MCF 10A (cell line): ENCODE data around the gene FECH. TPM values are rescaled to one million over a fixed set of nuclear protein-coding genes. Genes with fewer than 3 reads are reported as not detected.

ENCODE experiments used
- Bru-seq: library from RNA; stranded (reverse); fragments of 400-500 nt; gene quantifications from one replicate; lab custom pipeline; 2021; lab: Mats Ljungman, UMichigan
- BruChase-seq, 2 experiments: library from RNA; stranded (reverse); fragments of 400-500 nt; gene quantifications; one replicate each; lab custom pipeline; 2021; lab: Mats Ljungman, UMichigan
- BruUV-seq: library from RNA; stranded (reverse); fragments of 400-500 nt; replicated peaks from 2 replicates; lab custom pipeline; 2021; lab: Mats Ljungman, UMichigan
- CTCF ChIA-PET: fragments of 300-600 bp; sonication (Branson Sonifier 250); formaldehyde crosslinking; extraction: SDS; loops from one replicate; lab custom pipeline; 2021; ENCODE audit warnings: antibody characterized with exemption, inconsistent platforms; lab: Yijun Ruan, JAX
- POLR2A ChIA-PET: fragments of 300-600, 350-650 bp; sonication (Branson Sonifier 250); formaldehyde crosslinking; extraction: SDS; loops from one replicate; lab custom pipeline; 2020; ENCODE audit warnings: antibody characterized with exemption, inconsistent platforms; lab: Yijun Ruan, JAX
- DNase-seq: peaks from one replicate; pipeline ENCODE4 v3.0.0-alpha.2; 2018; ENCODE audit not compliant: unreplicated experiment
- H3K27ac Mint-ChIP-seq: one replicate; pipeline ENCODE4 v1.8.0; 2022; ENCODE audit warnings: mild to moderate bottlenecking, low read depth, mixed read lengths; ENCODE audit not compliant: unreplicated experiment
- H3K27me3 Mint-ChIP-seq: one replicate; pipeline ENCODE4 v1.8.0; 2022; ENCODE audit warnings: mixed read lengths; ENCODE audit not compliant: insufficient read depth, unreplicated experiment
- H3K36me3 Mint-ChIP-seq: one replicate; pipeline ENCODE4 v1.8.0; 2022; ENCODE audit warnings: mild to moderate bottlenecking, moderate library complexity, mixed read lengths; ENCODE audit not compliant: insufficient read depth, unreplicated experiment
- H3K4me1 Mint-ChIP-seq: one replicate; pipeline ENCODE4 v1.8.0; 2022; ENCODE audit warnings: mixed read lengths; ENCODE audit not compliant: insufficient read depth, unreplicated experiment
- H3K4me3 Mint-ChIP-seq: one replicate; pipeline ENCODE4 v1.8.0; 2022; ENCODE audit warnings: mild to moderate bottlenecking, moderate library complexity, mixed read lengths; ENCODE audit not compliant: unreplicated experiment
- H3K9me3 Mint-ChIP-seq: one replicate; pipeline ENCODE4 v1.8.0; 2022; ENCODE audit warnings: mixed read lengths; ENCODE audit not compliant: unreplicated experiment
- intact Hi-C: fragments of 100-400 bp; cut with micrococcal nuclease; formaldehyde crosslinking; loops from 2 replicates; pipeline ENCODE4 v1.14.1; 2022
- long read RNA-seq: library from polyadenylated mRNA; stranded (forward); transcript quantifications from one replicate; pipeline ENCODE4 v2.0.0, GENCODE V29; 2022
- total RNA-seq: library from RNA; stranded (reverse); gene quantifications from 2 replicates; pipeline ENCODE4 v1.2.3, GENCODE V29; 2022
- TF ChIP-seq, protein P1 (sequence below): fragments of 200-600 bp; IDR thresholded peaks from one replicate; pipeline ENCODE4 v1.8.0; 2022; ENCODE audit warnings: antibody characterized with exemption, mild to moderate bottlenecking; ENCODE audit not compliant: unreplicated experiment

FECH gene, protein sequence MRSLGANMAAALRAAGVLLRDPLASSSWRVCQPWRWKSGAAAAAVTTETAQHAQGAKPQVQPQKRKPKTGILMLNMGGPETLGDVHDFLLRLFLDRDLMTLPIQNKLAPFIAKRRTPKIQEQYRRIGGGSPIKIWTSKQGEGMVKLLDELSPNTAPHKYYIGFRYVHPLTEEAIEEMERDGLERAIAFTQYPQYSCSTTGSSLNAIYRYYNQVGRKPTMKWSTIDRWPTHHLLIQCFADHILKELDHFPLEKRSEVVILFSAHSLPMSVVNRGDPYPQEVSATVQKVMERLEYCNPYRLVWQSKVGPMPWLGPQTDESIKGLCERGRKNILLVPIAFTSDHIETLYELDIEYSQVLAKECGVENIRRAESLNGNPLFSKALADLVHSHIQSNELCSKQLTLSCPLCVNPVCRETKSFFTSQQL
- total RNA-seq: 23.4 and 25.5 TPM in 2 replicates
- Bru-seq, nascent RNA: percentile 62 among the genes with signal in this experiment
- percentile 69 among the genes with signal in this experiment for BruChase-seq, experiment 1, labeled RNA remaining after a 6-hour chase
- BruChase-seq, experiment 2, labeled RNA remaining after a 2-hour chase: percentile 64 among the genes with signal in this experiment
- long read RNA-seq, transcript FECH-201 (11 exons, 3,853 nt): major isoform, 75 of 94 reads
- long read RNA-seq, partial matches to known transcripts: 5 of 94 reads
- long read RNA-seq, other reads (novel, unspliced or antisense): 11 of 94 reads

DNA sequence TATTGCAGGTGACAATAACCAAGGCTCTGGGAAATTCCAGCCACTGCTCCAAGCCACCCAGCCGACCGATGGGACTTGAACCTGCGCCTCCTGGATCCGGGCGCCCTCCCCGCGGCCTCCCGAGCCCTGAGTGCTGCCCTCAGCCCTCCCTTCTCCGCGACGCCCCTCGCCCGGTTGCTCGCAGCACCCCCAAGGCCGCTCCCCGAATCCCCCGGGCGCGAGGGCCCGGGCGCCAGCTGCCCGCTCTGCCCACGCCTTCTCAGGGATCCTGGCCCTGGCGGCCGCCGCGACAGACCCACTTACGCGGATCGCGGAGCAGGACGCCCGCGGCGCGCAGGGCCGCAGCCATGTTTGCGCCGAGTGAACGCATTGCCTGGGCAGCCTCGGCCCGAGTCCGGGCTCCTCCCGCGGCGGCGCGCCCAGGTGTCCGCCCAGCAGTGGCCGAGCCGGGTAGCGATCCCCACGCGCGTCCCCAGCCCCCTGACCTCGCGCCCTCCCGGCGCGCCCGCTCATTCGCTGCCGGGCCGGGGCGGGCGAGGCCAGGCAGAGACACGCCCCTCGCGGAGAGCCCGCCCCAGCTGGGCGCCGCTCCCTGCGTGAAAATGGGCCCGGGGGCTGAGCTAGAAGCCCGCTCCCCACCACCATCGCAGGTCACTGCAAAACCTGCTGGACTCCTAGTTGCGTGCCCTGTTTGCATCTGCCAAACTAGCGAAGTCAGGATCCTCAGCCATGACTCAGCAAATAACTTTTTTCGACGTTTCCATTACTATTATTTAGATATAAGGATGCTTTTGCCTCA, at the start of gene FECH:
FECH (minus strand) TSS at position 452 of the 799 bp plus-strand sequence; CDS start at position 370, 82 bp downstream.
- DNase-seq: peak; percentile 61
- no TSS peak for BruUV-seq
- CTCF ChIA-PET: interaction anchor here (1.1 kb wide), 1 partner anchor 838 kb away, joined by 3 read pairs; no protein-coding TSS in a partner anchor
- H3K27me3 Mint-ChIP-seq: no peaks in the 10 kb centered on the region
- TF ChIP-seq, protein P1, sequence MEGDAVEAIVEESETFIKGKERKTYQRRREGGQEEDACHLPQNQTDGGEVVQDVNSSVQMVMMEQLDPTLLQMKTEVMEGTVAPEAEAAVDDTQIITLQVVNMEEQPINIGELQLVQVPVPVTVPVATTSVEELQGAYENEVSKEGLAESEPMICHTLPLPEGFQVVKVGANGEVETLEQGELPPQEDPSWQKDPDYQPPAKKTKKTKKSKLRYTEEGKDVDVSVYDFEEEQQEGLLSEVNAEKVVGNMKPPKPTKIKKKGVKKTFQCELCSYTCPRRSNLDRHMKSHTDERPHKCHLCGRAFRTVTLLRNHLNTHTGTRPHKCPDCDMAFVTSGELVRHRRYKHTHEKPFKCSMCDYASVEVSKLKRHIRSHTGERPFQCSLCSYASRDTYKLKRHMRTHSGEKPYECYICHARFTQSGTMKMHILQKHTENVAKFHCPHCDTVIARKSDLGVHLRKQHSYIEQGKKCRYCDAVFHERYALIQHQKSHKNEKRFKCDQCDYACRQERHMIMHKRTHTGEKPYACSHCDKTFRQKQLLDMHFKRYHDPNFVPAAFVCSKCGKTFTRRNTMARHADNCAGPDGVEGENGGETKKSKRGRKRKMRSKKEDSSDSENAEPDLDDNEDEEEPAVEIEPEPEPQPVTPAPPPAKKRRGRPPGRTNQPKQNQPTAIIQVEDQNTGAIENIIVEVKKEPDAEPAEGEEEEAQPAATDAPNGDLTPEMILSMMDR: no peak
- POLR2A ChIA-PET: interaction anchor here (0.7 to 1.5 kb wide), 4 partner anchors 9 to 754 kb away, joined by 3 to 4 read pairs (median 3); no protein-coding TSS in a partner anchor
- intact Hi-C loops: no loop called here
- peaks cover 13% of the 10 kb centered on the region for H3K36me3 Mint-ChIP-seq
- H3K9me3 Mint-ChIP-seq: no peaks in the 10 kb centered on the region
- H3K4me1 Mint-ChIP-seq: peaks cover 15% of the 10 kb centered on the region
- H3K27ac Mint-ChIP-seq: peak within 1 kb of the TSS; percentile 81
- peak within 1 kb of the TSS; percentile 84 for H3K4me3 Mint-ChIP-seq

DNA sequence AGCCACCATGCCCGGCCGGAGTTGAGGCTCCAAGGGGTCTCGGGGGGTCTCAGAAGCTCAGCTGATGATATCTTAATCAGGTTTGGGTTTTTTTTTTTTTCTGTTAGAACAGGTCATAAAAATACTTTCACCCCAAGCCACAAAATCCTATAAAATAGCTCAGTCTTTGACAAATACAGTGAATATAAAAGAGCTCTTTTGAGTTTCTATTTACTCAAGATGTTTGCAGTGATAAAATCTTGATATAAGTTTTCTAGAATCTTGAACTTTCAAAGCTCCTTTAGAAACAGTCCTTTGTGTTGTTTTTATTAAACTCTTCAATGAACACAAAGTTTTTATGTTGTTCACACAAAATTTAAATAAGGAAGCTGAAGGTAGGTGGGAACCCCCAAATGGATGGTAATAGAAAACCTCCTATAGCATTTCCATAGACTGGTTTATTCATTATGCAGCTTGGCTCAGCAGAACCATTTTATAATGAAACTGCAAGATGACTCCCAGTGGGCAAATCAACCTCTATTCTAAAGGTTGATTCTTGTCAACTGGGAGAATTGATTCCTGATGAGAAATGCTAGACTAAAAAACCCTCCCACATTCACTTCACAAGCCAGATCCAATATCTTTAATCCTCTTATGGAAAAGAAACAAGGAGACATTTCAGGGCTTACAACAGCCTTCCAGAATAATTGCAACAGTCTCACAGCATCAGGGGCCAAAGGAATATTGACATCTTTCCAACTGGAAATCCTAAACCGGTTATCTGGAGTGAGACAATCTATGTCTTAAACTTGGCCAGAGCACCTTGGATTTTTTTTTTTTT, 48.7 kb upstream of the FECH start:
- Mint-ChIP-seq H3K9me3 (no peaks in the 10 kb centered on the region), H3K27me3 (no peaks in the 10 kb centered on the region), H3K4me3 (no peak overlapping the region), H3K4me1 (peaks cover 6% of the 10 kb centered on the region), H3K27ac (no peak overlapping the region), H3K36me3 (peaks cover 15% of the 10 kb centered on the region)
- BruUV-seq: no TSS peak
- ChIA-PET POLR2A (no interaction called here), CTCF (interaction anchor here (0.5 to 1.3 kb wide), 3 partner anchors 9 to 408 kb away, joined by 3 to 5 read pairs (median 4); no protein-coding TSS in a partner anchor)
- intact Hi-C loops: no loop called here
- TF ChIP-seq, protein P1: no peak
- DNase-seq: no peak

DNA sequence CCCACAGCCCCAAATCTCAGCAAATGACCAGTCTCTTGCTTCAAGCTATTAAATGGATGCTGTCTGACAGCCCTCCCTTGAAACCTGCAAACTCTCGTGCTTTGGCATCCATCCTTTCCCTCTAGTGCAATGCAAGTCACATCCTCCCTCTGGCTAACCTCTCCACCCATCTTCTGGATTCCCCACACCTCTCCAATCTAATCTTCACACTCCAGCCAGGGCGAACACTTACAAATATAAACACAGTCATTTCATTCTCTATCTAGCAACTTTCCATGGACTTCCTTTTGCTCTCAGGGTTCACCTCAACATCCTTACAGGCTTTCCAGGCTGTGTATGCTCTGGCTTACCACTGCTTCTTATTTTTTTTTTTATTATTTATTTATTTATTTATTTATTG, 45.2 kb upstream of the FECH start:
- CTCF ChIA-PET: interaction anchor here (0.7 to 2.6 kb wide), 4 partner anchors 141 to 250 kb away, joined by 3 to 16 read pairs (median 6); no protein-coding TSS in a partner anchor
- peak overlapping the region; percentile 59 for H3K4me3 Mint-ChIP-seq
- intact Hi-C loops: loop anchor here (2.0 to 5.0 kb wide), 3 partner anchors 181 to 491 kb away; no protein-coding TSS in a partner anchor

More for the DNA sequence above, 45.2 kb upstream of the FECH start:
- peaks cover 5% of the 10 kb centered on the region for H3K36me3 Mint-ChIP-seq
- H3K27ac Mint-ChIP-seq: no peak overlapping the region
- POLR2A ChIA-PET: interaction anchor here (0.7 to 2.7 kb wide), 6 partner anchors 10 to 592 kb away, joined by 3 to 17 read pairs (median 3); partner anchors contain the start of gene NARS1
- no peaks in the 10 kb centered on the region for H3K27me3 Mint-ChIP-seq
- TF ChIP-seq, protein P1: no peak
- peaks cover 6% of the 10 kb centered on the region for H3K4me1 Mint-ChIP-seq
- no peak for DNase-seq
- BruUV-seq: no TSS peak
- no peaks in the 10 kb centered on the region for H3K9me3 Mint-ChIP-seq
